Heart right ventricle (tissue), 16 donors: ENCODE measurements around the gene ATRX. TPM values are rescaled to one million over a fixed set of nuclear protein-coding genes. Genes with fewer than 3 reads are reported as not detected.

ENCODE experiments used
- ATAC-seq, 8 donors: fragments of 200-7000 bp; cut with Tn5 transposase; one replicate each; pipeline ENCODE4 v1.9.1; 2020; ENCODE audit warnings: mild to moderate bottlenecking in 8 of 8, moderate library complexity in 8 of 8, moderate number of reproducible peaks in 1 of 8
- DNase-seq, 2 donors: peaks; one replicate each; pipeline ENCODE4 v3.0.0-alpha.2; 2020
- H3K27ac ChIP-seq, 10 donors: fragments of 200-600 bp; sonication (generic) in 2 of 10; one replicate each; pipeline versions ENCODE4 v1.5.0 to v1.8.0; 2020 to 2022; ENCODE audit warnings: mild to moderate bottlenecking in 3 of 10
- H3K27me3 ChIP-seq, 7 donors: fragments of 200-600 bp; one replicate each; pipeline ENCODE4 v1.8.0; 2021 to 2022; ENCODE audit warnings: mild to moderate bottlenecking in 2 of 7
- H3K36me3 ChIP-seq, 9 donors: fragments of 200-600 bp; sonication (generic) in 1 of 9; one replicate each; pipeline versions ENCODE4 v1.5.0 to v1.8.0; 2020 to 2022; ENCODE audit warnings: mild to moderate bottlenecking in 2 of 9
- H3K4me1 ChIP-seq, 9 donors: fragments of 200-600 bp; sonication (generic) in 1 of 9; one replicate each; pipeline versions ENCODE4 v1.5.0 to v1.8.0; 2020 to 2022; ENCODE audit warnings: mild to moderate bottlenecking in 4 of 9
- H3K4me3 ChIP-seq, 10 donors: fragments of 200-600 bp; sonication (generic) in 2 of 10; one replicate each; pipeline versions ENCODE4 v1.5.0 to v1.8.0; 2020 to 2022; ENCODE audit warnings: mild to moderate bottlenecking in 7 of 10, moderate library complexity in 2 of 10
- H3K9me3 ChIP-seq, 11 donors: fragments of 200-600 bp in 10 of 11; sonication (generic) in 2 of 11; one replicate each; pipeline versions ENCODE4 v1.5.0 to v1.8.0; 2013 to 2022; ENCODE audit warnings: mild to moderate bottlenecking in 2 of 11, control low read depth in 1 of 11, moderate library complexity in 1 of 11
- CTCF ChIP-seq, 9 donors: fragments of 200-600 bp; sonication (generic) in 2 of 9; IDR thresholded peaks; one replicate each; pipeline versions ENCODE4 v1.5.0 to v1.8.0; 2021 to 2022; ENCODE audit warnings: antibody characterized with exemption in 9 of 9, mild to moderate bottlenecking in 5 of 9, moderate library complexity in 1 of 9
- WGBS, 2 donors: extraction: QIAGEN DNeasy Blood & Tissue Kit; methylation state at CpG; one replicate each; pipeline ENCODE4 v1.1.7; 2013; ENCODE audit warnings: inconsistent platforms in 1 of 2; 5-methylcytosine and 5-hydroxymethylcytosine counted together
- intact Hi-C, 10 donors: fragments of 100-400 bp; cut with DNase I; formaldehyde crosslinking; loops; one replicate each; pipeline versions ENCODE4 v1.11.1 to v1.14.2; 2022
- polyA plus RNA-seq, 2 donors: library from polyadenylated mRNA; stranded (reverse); fragments of 200-250 nt; gene quantifications; one replicate each; pipeline ENCODE4 v1.2.3, GENCODE V29; 2013
- total RNA-seq, 10 donors: library from RNA; stranded (reverse); fragmentation: NEBNext Ultra II Directional in 3 of 10; extraction: Animal tissue kit (Norgen Biotek cat#: 25700) in 3 of 10; gene quantifications; one replicate each; pipeline versions ENCODE4 v1.2.1 to v1.2.4, GENCODE V29; 2021 to 2023
- donor health status: Arrhythmogenic right ventricular cardiomyopathy.
- donor health status: ischemic (EF 13 %, LVEDD 7.1; RV severe dilation, severe dysfunction).
- donor health status: healthy with polysubstance abuse.
- donor health status: DM: no; HTN: yes; CAD: no.
- donor health status: DM: no; HTN: no; CAD: no.
- donor health status: ischemic (EF 25% LVEDD 6.9; RV normal size, moderate dysfunction).
- donor health status: ischemic (EF 25% LVEDD 5.7; RV mildly dilated, moderate dysfunction).
- donor health status: healthy.
- donor health status: DM: yes; HTN: yes; CAD: no.
- donor health status: Ischemic cardiomyopathy.
- donor health status: ischemic (EF 35%, LVEDD 5.7; RV mildly dilated, moderate dysfunction).
- donor health status: nonischemic (EF 11% LVEDD 7.7; RV severe dilation, severe dysfunction).
- donor health status: DM: yes; HTN: yes; CAD: no.
- donor health status: PGD.
- donor health status: ischemic (EF 29% LVEDD 5.4; RV normal size, mild dysfunction).
- donor health status: nonischemic (EF 23%, LVEDD 6.1; RV moderate dilation, normal function).

ATRX gene
- total and polyA plus RNA-seq, 12 donors: 8.1 to 107 (median 88.6) TPM

GRCh38 chrX:77788050-77788449, 2.0 kb upstream of the ATRX start:
- Histone ChIP-seq H3K4me3 (peak overlapping the region in 6 of 10 donors; percentile 21 to 37 (median 35)), H3K27ac (peak overlapping the region in 4 of 10 donors; percentile 47 to 72 (median 60)), H3K4me1 (peaks cover 0 to 18% (median 4%) of the 10 kb centered on the region in 9 donors), H3K36me3 (no peaks in the 10 kb centered on the region), H3K27me3 (no peaks in the 10 kb centered on the region), H3K9me3 (no peaks in the 10 kb centered on the region)
- intact Hi-C loops: loop anchor here in 2 of 10 donors (5.0 to 10.0 kb wide), 3 partner anchors 107 to 123 kb away; partner anchors contain the start of genes COX7B (in 2 of the 2) and MAGT1 (in 2 of the 2)
- ATAC-seq: peak in 6 of 8 donors; percentile 26 to 50 (median 44)
- DNase-seq: peak in 1 of 2 donors; percentile 8
- TF ChIP-seq CTCF (IDR thresholded peaks at IDR 0.05): no peak
- WGBS, 2 donors: 51 to 84% methylated on average over 2 of the region's 2 CpGs

- H3K4me3 ChIP-seq: peak overlapping the region in 9 of 10 donors; percentile 50 to 77 (median 71)
- H3K9me3 ChIP-seq: no peaks in the 10 kb centered on the region
Observed at GRCh38 chrX:77786365-77786680, 307 bp upstream of the ATRX start.

GRCh38 chrX:77779695-77780094, 6.3 kb downstream of the ATRX start:
- peaks cover 0 to 41% (median 9%) of the 10 kb centered on the region in 9 donors for H3K4me1 ChIP-seq
- intact Hi-C loops: loop anchor here in 3 of 10 donors (5.0 to 10.0 kb wide), 3 partner anchors 115 to 118 kb away; partner anchors contain the start of genes COX7B (in 2 of the 3) and MAGT1 (in 2 of the 3)
- DNase-seq (no peak), ATAC-seq (no peak)
- H3K4me3 ChIP-seq: no peak overlapping the region
- no peak for TF ChIP-seq CTCF (IDR thresholded peaks at IDR 0.05)
- H3K27ac ChIP-seq: no peak overlapping the region
- no peaks in the 10 kb centered on the region for H3K9me3 ChIP-seq
- no peaks in the 10 kb centered on the region for H3K27me3 ChIP-seq
- 25% methylated on average over 3 of the region's 3 CpGs for WGBS, 2 donors
- H3K36me3 ChIP-seq: no peaks in the 10 kb centered on the region

More at GRCh38 chrX:77786365-77786680, 307 bp upstream of the ATRX start:
- DNase-seq (no peak), ATAC-seq (no peak)
- TF ChIP-seq CTCF (IDR thresholded peaks at IDR 0.05): no peak
- intact Hi-C loops: loop anchor here in 2 of 10 donors (5.0 to 10.0 kb wide), 3 partner anchors 108 to 122 kb away; partner anchors contain the start of genes COX7B (in 2 of the 2) and MAGT1 (in 2 of the 2)
- 25 to 35% methylated on average over 5 of the region's 5 CpGs for WGBS, 2 donors
- no peaks in the 10 kb centered on the region for H3K36me3 ChIP-seq
- H3K27ac ChIP-seq: peak overlapping the region; percentile 52 to 94 (median 89)
- no peaks in the 10 kb centered on the region for H3K27me3 ChIP-seq
- H3K4me1 ChIP-seq: peaks cover 0 to 31% (median 4%) of the 10 kb centered on the region in 9 donors

GRCh38 chrX:77776659-77777058, 9.4 kb downstream of the ATRX start:
- ATAC-seq (no peak), DNase-seq (no peak)
- Histone ChIP-seq H3K27ac (no peak overlapping the region), H3K9me3 (no peaks in the 10 kb centered on the region), H3K4me1 (peaks cover 0 to 16% (median 6%) of the 10 kb centered on the region in 9 donors), H3K4me3 (no peak overlapping the region), H3K36me3 (no peaks in the 10 kb centered on the region), H3K27me3 (no peaks in the 10 kb centered on the region)
- intact Hi-C loops: no loop called here
- no peak for TF ChIP-seq CTCF (IDR thresholded peaks at IDR 0.05)
- 34 to 38% methylated on average over 2 of the region's 2 CpGs for whole genome bisulfite sequencing, 2 donors
